Measurements from ENCODE around the gene RICTOR. TPM values are rescaled to one million over a fixed set of nuclear protein-coding genes. Genes with fewer than 3 reads are reported as not detected.

RICTOR gene
- total RNA-seq, 1 experiment from 2014 or later, result 21.7 TPM

DNA sequence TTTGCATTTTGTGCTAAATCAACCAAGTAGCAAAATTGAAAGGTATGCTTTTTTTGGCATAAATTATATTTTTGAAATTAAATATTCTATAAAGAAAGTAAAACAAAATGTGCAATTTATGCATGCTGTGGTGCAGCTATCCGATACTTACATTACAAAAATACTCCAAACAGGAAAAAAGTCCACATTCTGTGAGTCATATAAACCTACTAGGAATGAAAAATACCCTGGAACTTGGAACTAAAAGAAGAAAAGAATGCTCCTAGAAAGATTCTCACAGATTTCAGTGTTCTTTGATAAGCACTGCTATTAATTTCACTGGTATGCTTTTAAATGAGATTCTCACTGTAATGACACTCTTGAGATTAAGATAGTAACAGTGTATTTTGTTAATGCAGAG is 135.8 kb downstream of the RICTOR start:
- Histone ChIP-seq H4K20me1 (ENCODE audit: insufficient read depth) (no peaks in the 10 kb centered on the region), H3K36me3 (ENCODE audit: control insufficient read depth in 1 of 2, insufficient read depth in 2 of 2, low read length in 2 of 2) (peaks cover 8 to 15% of the 10 kb centered on the region in 2 experiments; a peak in 2 of 4 replicates), H3K9me2 (ENCODE audit: insufficient read depth) (no peaks in the 10 kb centered on the region), H3K79me2 (ENCODE audit: insufficient read depth, low read length) (no peaks in the 10 kb centered on the region), H3K9me3 (ENCODE audit: control insufficient read depth in 1 of 2, insufficient read depth in 1 of 2, low read depth in 1 of 2, low read length in 2 of 2) (no peaks in the 10 kb centered on the region), H3K4me1 (ENCODE audit: control insufficient read depth in 1 of 2, insufficient read depth in 2 of 2, low read length in 2 of 2) (no peaks in the 10 kb centered on the region), H3K27me3 (ENCODE audit: insufficient read depth, low read length) (no peaks in the 10 kb centered on the region), H3K9ac (ENCODE audit: low read length) (no peak overlapping the region), H3K27ac (ENCODE audit: low read depth, low read length) (no peak overlapping the region), H3K4me3 (replicated peaks in 1 of 2; ENCODE audit: low read depth in 1 of 2, low read length in 2 of 2) (no peak overlapping the region), H2AFZ (ENCODE audit: low read depth, low read length, poor library complexity, severe bottlenecking) (no peak overlapping the region), H3K4me2 (ENCODE audit: low read length) (no peak overlapping the region)
- CTCF ChIA-PET, result no interaction called here
- BruUV-seq (replicated peaks), result no TSS peak
- no peak for TF ChIP-seq ZFX (IDR thresholded peaks at IDR 0.05)
- TF ChIP-seq POLR2AphosphoS5 (IDR thresholded peaks at IDR 0.05; ENCODE audit: low read depth, low read length), result no peak
- TF ChIP-seq, protein P1, sequence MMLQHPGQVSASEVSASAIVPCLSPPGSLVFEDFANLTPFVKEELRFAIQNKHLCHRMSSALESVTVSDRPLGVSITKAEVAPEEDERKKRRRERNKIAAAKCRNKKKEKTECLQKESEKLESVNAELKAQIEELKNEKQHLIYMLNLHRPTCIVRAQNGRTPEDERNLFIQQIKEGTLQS (IDR thresholded peaks at IDR 0.05), result no peak
- ATAC-seq (no peak), DNase-seq (ENCODE audit: low read depth, low spot score) (no peak)
- RAD21 ChIA-PET (ENCODE audit: low non-redundant PET in 1 of 2, low total read pairs in 2 of 2, uncharacterized antibody in 2 of 2, unreplicated experiment in 2 of 2), result no interaction called here
- POLR2A ChIA-PET, result no interaction called here
- intact Hi-C loops (cut with micrococcal nuclease), result no loop called here

DNA sequence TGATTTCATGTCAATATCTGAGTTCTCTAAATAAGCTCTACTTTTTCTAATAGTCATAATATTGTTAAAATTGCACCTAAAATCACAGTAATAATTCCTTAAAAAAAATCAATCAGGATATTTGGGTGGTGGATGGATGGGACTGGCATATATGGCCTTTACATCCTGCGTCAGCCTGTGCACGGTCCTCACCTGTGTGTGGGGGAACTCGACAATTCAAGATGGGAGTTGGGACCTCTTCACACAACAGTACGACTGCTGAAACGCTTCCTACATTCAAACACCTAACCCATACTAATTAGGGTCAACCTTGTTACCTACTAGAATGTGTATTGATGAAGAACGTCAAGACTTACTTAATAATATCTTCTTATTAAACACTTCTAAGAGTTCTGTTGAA is 137.9 kb downstream of the RICTOR start:
- H3K9ac ChIP-seq (ENCODE audit: low read length), result no peak overlapping the region
- DNase-seq (ENCODE audit: low read depth, low spot score) (no peak), ATAC-seq (no peak)
- H4K20me1 ChIP-seq (ENCODE audit: insufficient read depth), result no peaks in the 10 kb centered on the region
- POLR2A ChIA-PET, result no interaction called here
- no peaks in the 10 kb centered on the region for H3K9me3 ChIP-seq (ENCODE audit: control insufficient read depth in 1 of 2, insufficient read depth in 1 of 2, low read depth in 1 of 2, low read length in 2 of 2)
- intact Hi-C loops (cut with micrococcal nuclease), result no loop called here
- no peaks in the 10 kb centered on the region for H3K4me1 ChIP-seq (ENCODE audit: control insufficient read depth in 1 of 2, insufficient read depth in 2 of 2, low read length in 2 of 2)
- CTCF ChIA-PET, result interaction anchor here (1.2 kb wide), 1 partner anchor 14 kb away, joined by 3 read pairs; no protein-coding TSS in a partner anchor
- RAD21 ChIA-PET (ENCODE audit: low non-redundant PET in 1 of 2, low total read pairs in 2 of 2, uncharacterized antibody in 2 of 2, unreplicated experiment in 2 of 2), result no interaction called here
- no TSS peak for BruUV-seq (replicated peaks)
- H3K9me2 ChIP-seq (ENCODE audit: insufficient read depth), result no peaks in the 10 kb centered on the region
- no peaks in the 10 kb centered on the region for H3K27me3 ChIP-seq (ENCODE audit: insufficient read depth, low read length)
- TF ChIP-seq ZFX (IDR thresholded peaks at IDR 0.05) (no peak), POLR2A (IDR thresholded peaks at IDR 0.05; ENCODE audit: borderline replicate concordance, extremely low read depth, insufficient read depth, insufficient read length) (no peak)
- H3K36me3 ChIP-seq (ENCODE audit: control insufficient read depth in 1 of 2, insufficient read depth in 2 of 2, low read length in 2 of 2), result peaks cover 14 to 15% of the 10 kb centered on the region in 2 experiments; a peak in 2 of 4 replicates
- H3K4me2 ChIP-seq (ENCODE audit: low read length), result no peak overlapping the region
- H3K4me3 ChIP-seq (replicated peaks in 1 of 2; ENCODE audit: low read depth in 1 of 2, low read length in 2 of 2), result no peak overlapping the region
- H3K27ac ChIP-seq (ENCODE audit: low read depth, low read length), result no peak overlapping the region
- no peaks in the 10 kb centered on the region for H3K79me2 ChIP-seq (ENCODE audit: insufficient read depth, low read length)
- no peak overlapping the region for H2AFZ ChIP-seq (ENCODE audit: low read depth, low read length, poor library complexity, severe bottlenecking)
